HepG2 (cell line): ENCODE measurements around the gene CPA2. TPM values are rescaled to one million over a fixed set of nuclear protein-coding genes. Genes with fewer than 3 reads are reported as not detected.

Source experiments
- ATAC-seq: fragments of 200-7000 bp; cut with Tn5 transposase; 3 replicates; pipeline ENCODE4 v1.9.1; 2020; ENCODE audit warnings: mild to moderate bottlenecking, moderate library complexity
- BruUV-seq: library from RNA; stranded (reverse); fragments of 400-500 nt; replicated peaks from 2 replicates; lab custom pipeline; 2021; lab: Mats Ljungman, UMichigan
- CTCF ChIA-PET: fragments of 300-600 bp; formaldehyde crosslinking; extraction: SDS; loops from one replicate; lab custom pipeline; 2021; ENCODE audit warnings: low total read pairs, inconsistent platforms, low intra/inter-chr PET ratio; lab: Yijun Ruan, JAX
- POLR2A ChIA-PET: fragments of 350-600 bp; sonication (Branson Sonifier 250); formaldehyde crosslinking; loops from one replicate; lab custom pipeline; 2020; ENCODE audit warnings: antibody characterized with exemption, inconsistent platforms; lab: Yijun Ruan, JAX
- DNase-seq: peaks from one replicate; pipeline ENCODE4 v3.0.0-alpha.2; 2015; ENCODE audit warnings: low spot score
- FAIRE-seq: peaks from 3 replicates; lab custom pipeline; 2011; peaks lifted over from hg19 to GRCh38; lab: Jason Lieb, UNC
- H2AFZ ChIP-seq: one replicate; pipeline ENCODE4 v1.6.1; 2011; ENCODE audit warnings: low read length, inconsistent platforms
- H3K27ac ChIP-seq: fragments of 300-600 bp; 3 replicates; pipeline ENCODE4 v1.8.0; 2011; ENCODE audit warnings: mixed run types, mild to moderate bottlenecking, mixed read lengths, low read length, inconsistent platforms; ENCODE audit not compliant: insufficient read depth; ENCODE audit errors: extremely low read length
- H3K27me3 ChIP-seq, 2 experiments: fragments of 200-600 bp in 1 of 2; 2 replicates in 1 of 2; 3 replicates in 1 of 2; pipeline versions ENCODE4 v1.6.0 to v1.8.0; 2011; ENCODE audit warnings: low read length in 2 of 2, mild to moderate bottlenecking in 2 of 2, moderate library complexity in 2 of 2, inconsistent platforms in 1 of 2; ENCODE audit not compliant: insufficient read depth in 2 of 2, control insufficient read depth in 1 of 2
- H3K36me3 ChIP-seq, 2 experiments: fragments of 200-600 bp in 1 of 2; replicated peaks in 1 of 2; 2 replicates in 1 of 2; 3 replicates in 1 of 2; pipeline versions ENCODE4 v1.5.1 to v1.8.0; 2011; ENCODE audit warnings: low read length in 2 of 2, inconsistent platforms in 1 of 2; ENCODE audit not compliant: insufficient read depth in 2 of 2, control insufficient read depth in 1 of 2
- H3K4me1 ChIP-seq: 2 replicates; pipeline ENCODE4 v1.5.1; 2012; ENCODE audit warnings: low read length, inconsistent platforms; ENCODE audit not compliant: insufficient read depth
- H3K4me2 ChIP-seq: 2 replicates; pipeline ENCODE4 v1.6.0; 2011; ENCODE audit warnings: low read depth, low read length, inconsistent platforms
- H3K4me3 ChIP-seq, 3 experiments: fragments of 200-600 bp in 1 of 3; sonication (generic), shearing (Covaris generic) in 1 of 3; replicated peaks in 1 of 3; 2 replicates each; pipeline ENCODE4 v1.5.1; 2011 to 2016; ENCODE audit warnings: low read length in 3 of 3, inconsistent platforms in 2 of 3, low read depth in 2 of 3, mild to moderate bottlenecking in 2 of 3, control low read depth in 1 of 3, mixed read lengths in 1 of 3; ENCODE audit not compliant: insufficient read depth in 1 of 3
- H3K79me2 ChIP-seq: one replicate; pipeline ENCODE4 v1.6.1; 2011; ENCODE audit warnings: low read length, inconsistent platforms; ENCODE audit not compliant: insufficient read depth
- H3K9ac ChIP-seq: 2 replicates; pipeline ENCODE4 v1.6.0; 2011; ENCODE audit warnings: mild to moderate bottlenecking, low read depth, low read length, inconsistent platforms; ENCODE audit not compliant: insufficient read depth
- H3K9me3 ChIP-seq: 2 replicates; pipeline ENCODE4 v1.5.1; 2012; ENCODE audit warnings: mild to moderate bottlenecking, low read length
- H4K20me1 ChIP-seq: 2 replicates; pipeline ENCODE4 v1.6.0; 2011; ENCODE audit warnings: inconsistent platforms, mild to moderate bottlenecking, low read length, moderate library complexity; ENCODE audit not compliant: insufficient read depth
- AHDC1 ChIP-seq: sonication (generic); formaldehyde crosslinking; IDR thresholded peaks from 2 replicates; pipeline ENCODE4 v1.5.1; 2020; ENCODE audit warnings: mild to moderate bottlenecking, missing genetic modification reagents, borderline replicate concordance
- ATF4 ChIP-seq, 2 experiments: fragments of 450-650 bp in 1 of 2; sonication (generic) in 1 of 2; formaldehyde crosslinking; IDR thresholded peaks; 2 replicates each; pipeline versions ENCODE4 v1.5.0 to v1.8.0; 2020 to 2022; ENCODE audit warnings: mild to moderate bottlenecking in 1 of 2, missing genetic modification reagents in 1 of 2
- IRF1 ChIP-seq: sonication (generic); formaldehyde crosslinking; IDR thresholded peaks from 2 replicates; pipeline ENCODE4 v1.4.0; 2020; ENCODE audit warnings: low read depth, mild to moderate bottlenecking, missing genetic modification reagents
- KAT7 ChIP-seq: IDR thresholded peaks from 2 replicates; pipeline ENCODE4 v1.6.1; 2018; ENCODE audit warnings: borderline replicate concordance, missing compliant biosample characterization
- NR2F2 ChIP-seq: IDR thresholded peaks from 2 replicates; pipeline ENCODE4 v1.6.1; 2012; ENCODE audit warnings: low read depth, inconsistent platforms, borderline replicate concordance
- TSC22D2 ChIP-seq: sonication (generic); formaldehyde crosslinking; IDR thresholded peaks from 2 replicates; pipeline ENCODE4 v1.5.1; 2020; ENCODE audit warnings: missing genetic modification reagents, mild to moderate bottlenecking, borderline replicate concordance
- U2AF1 ChIP-seq: fragments of 200-400 bp; formaldehyde crosslinking; optimal IDR thresholded peaks from 2 replicates; pipeline ENCODE3; 2017; ENCODE audit warnings: mild to moderate bottlenecking, low read depth, low read length
- ZNF124 ChIP-seq: sonication (generic); formaldehyde crosslinking; IDR thresholded peaks from 2 replicates; pipeline ENCODE4 v1.4.0; 2020; ENCODE audit warnings: missing genetic modification reagents
- ZNF703 ChIP-seq: sonication (generic); formaldehyde crosslinking; IDR thresholded peaks from 2 replicates; pipeline ENCODE4 v1.5.1; 2020; ENCODE audit warnings: missing genetic modification reagents, mild to moderate bottlenecking, moderate library complexity, borderline replicate concordance
- ZNF713 ChIP-seq: sonication (generic); formaldehyde crosslinking; IDR thresholded peaks from 2 replicates; pipeline ENCODE4 v1.4.0; 2020; ENCODE audit warnings: mild to moderate bottlenecking, missing genetic modification reagents
- ZNF784 ChIP-seq: sonication (generic); formaldehyde crosslinking; IDR thresholded peaks from 2 replicates; pipeline ENCODE4 v1.5.1; 2020; ENCODE audit warnings: missing genetic modification reagents, mild to moderate bottlenecking, borderline replicate concordance
- WGBS: methylation state at CpG from one replicate; pipeline ENCODE4 v1.1.6; 2017; ENCODE audit warnings: low lambda C conversion rate; 5-methylcytosine and 5-hydroxymethylcytosine counted together
- in situ Hi-C: cut with HindIII; loops from 2 replicates; pipeline ENCODE4 v1.10.0; 2017; ENCODE audit warnings: low pct_unique_long_range_greater_than_20kb; ENCODE audit not compliant: extremely low pct_ligation_motif_present
- intact Hi-C: fragments of 100-400 bp; cut with micrococcal nuclease; formaldehyde crosslinking; loops from one replicate; pipeline ENCODE4 v1.10.0; 2022; ENCODE audit not compliant: unreplicated experiment
- polyA plus RNA-seq, 8 experiments: library from polyadenylated mRNA; depleted of rRNA in 3 of 8; stranded (reverse) in 7 of 8; unstranded in 1 of 8; fragments of >200 nt; fragmentation: Illumina TruSeq in 4 of 8; extraction: Trizol in 4 of 8; gene quantifications; 2 replicates each; pipeline versions ENCODE4 v1.2.1 to v1.2.3, GENCODE V29; 2011 to 2016; ENCODE audit warnings: low read depth in 4 of 8, missing spikeins in 1 of 8, mixed read lengths in 1 of 8; ENCODE audit not compliant: insufficient read depth in 1 of 8
- total RNA-seq, 5 experiments: library from RNA; depleted of rRNA; stranded (reverse); fragments of >200 nt; fragmentation: Illumina TruSeq; extraction: Trizol; gene quantifications; 2 replicates each; pipeline ENCODE4 v1.2.3, GENCODE V29; 2016; ENCODE audit warnings: low read depth in 1 of 5

CPA2 gene
- total and polyA plus RNA-seq, 2 of the 13 experiments (the other 11 are each of a cell fraction or from before 2014, with no cell fraction given): not detected

GRCh38 chr7:130309986-130310385 is 43.3 kb downstream of the CPA2 start:
- in situ Hi-C loops: no loop called here
- TF ChIP-seq TSC22D2 (CRISPR knock-in tag) (no peak), ZNF784 (no peak), ATF4 (CRISPR knock-in tag; IDR thresholded peaks at IDR 0.05) (no peak), ZNF713 (CRISPR knock-in tag) (no peak), AHDC1 (CRISPR knock-in tag) (no peak), ZNF124 (CRISPR knock-in tag) (no peak), IRF1 (no peak), ZNF703 (CRISPR knock-in tag) (no peak), U2AF1 (no peak), NR2F2 (no peak), KAT7 (CRISPR knock-in tag) (no peak)
- Histone ChIP-seq H3K4me2 (no peak overlapping the region), H3K4me3 (no peak overlapping the region), H4K20me1 (no peaks in the 10 kb centered on the region), H3K27ac (no peak overlapping the region), H3K4me1 (no peaks in the 10 kb centered on the region), H3K36me3 (no peaks in the 10 kb centered on the region), H3K9ac (no peak overlapping the region), H3K79me2 (no peaks in the 10 kb centered on the region), H2AFZ (no peak overlapping the region), H3K27me3 (peaks cover 1 to 20% of the 10 kb centered on the region in 2 experiments), H3K9me3 (no peaks in the 10 kb centered on the region)
- DNase-seq: no peak
- ATAC-seq: no peak
- no peak for FAIRE-seq
- 22% methylated on average over 6 of the region's 6 CpGs for WGBS
- no TSS peak for BruUV-seq
- ChIA-PET POLR2A (no interaction called here), CTCF (no interaction called here)
- intact Hi-C loops: no loop called here
